ENCODE measurements around the gene PRRG2. TPM values are rescaled to one million over a fixed set of nuclear protein-coding genes. Genes with fewer than 3 reads are reported as not detected.

The PRRG2 gene
- total and polyA plus RNA-seq, 9 of the 15 experiments (the other 6 are each of a cell fraction or from before 2014, with no cell fraction given), result 0.06 to 1.1 (median 0.33) TPM

GRCh38 chr19:49594157-49594992 is 13.3 kb downstream of the PRRG2 start:
- Histone ChIP-seq H3K27ac (ENCODE audit: extremely low read depth, low read depth, low read length) (peak overlapping the region; percentile 58; the same call in 2 of the 3 replicates), H3K36me3 (ENCODE audit: control insufficient read depth, insufficient read depth, low read length) (peaks cover 54% of the 10 kb centered on the region), H3K27me3 (ENCODE audit: control insufficient read depth in 2 of 2, insufficient read depth in 2 of 2, low read length in 2 of 2) (no peaks in the 10 kb centered on the region), H4K20me1 (replicated peaks; ENCODE audit: control insufficient read depth, insufficient read depth, low read length) (peaks cover 6% of the 10 kb centered on the region; the same call in 1 of the 2 replicates), H3K9ac (ENCODE audit: insufficient read depth in 1 of 2, low read depth in 2 of 2, low read length in 2 of 2) (peak overlapping the region in 1 of 2 experiments; percentile 35; a peak in 1 of 4 replicates), H2AFZ (ENCODE audit: low read depth, low read length) (no peak overlapping the region), H3K9me1 (ENCODE audit: control insufficient read depth, insufficient read depth, low read length) (peaks cover 3% of the 10 kb centered on the region), H3K9me3 (replicated peaks; ENCODE audit: control insufficient read depth, insufficient read depth, low read depth, low read length) (no peaks in the 10 kb centered on the region), H3K4me3 (no peak overlapping the region), H3K4me2 (ENCODE audit: insufficient read depth, low read length) (peak overlapping the region; percentile 79; the same call in 1 of the 2 replicates), H3K4me1 (replicated peaks in 1 of 2; ENCODE audit: control insufficient read depth in 2 of 2, insufficient read depth in 2 of 2, low read length in 2 of 2) (peaks cover 10 to 55% of the 10 kb centered on the region in 2 experiments; a peak in 4 of 5 replicates), H3K79me2 (ENCODE audit: control insufficient read depth, insufficient read depth, low read length) (peaks cover 45% of the 10 kb centered on the region)
- intact Hi-C loops (cut with micrococcal nuclease) (loop anchor here (5.0 kb wide), 2 partner anchors 168 to 437 kb away; partner anchors contain the start of genes HRC, TRPM4 and TSKS), in situ Hi-C loops (cut with MboI) (no loop called here)
- TF ChIP-seq ZNF512 (tag; IDR thresholded peaks at IDR 0.05) (0 out of 2 replicates have a peak, but pooled peaks have one; percentile 23), GATAD2B (IDR thresholded peaks at IDR 0.05; ENCODE audit: borderline replicate concordance) (no peak), IFI16 (CRISPR knock-in tag; IDR thresholded peaks at IDR 0.05) (no peak), POLR2G (IDR thresholded peaks at IDR 0.05; ENCODE audit: low read depth, low read length) (peak; percentile 43; the same call in 1 of the 2 replicates)
- CTCF ChIA-PET (ENCODE audit: low intra/inter-chr PET ratio), result no interaction called here
- no TSS peak for BruUV-seq (replicated peaks)
- peak in 3 of 4 experiments; percentile 1 to 17 (median 16) for DNase-seq (ENCODE audit: extremely low read depth in 1 of 4, low spot score in 3 of 4)
- POLR2A ChIA-PET, result interaction anchor here (0.6 to 1.5 kb wide), 2 partner anchors 47 to 286 kb away, joined by 3 to 6 read pairs; partner anchors contain the start of gene SCAF1
- no peak for FAIRE-seq
- 91% methylated on average over 23 of the region's 35 CpGs for WGBS (ENCODE audit: insufficient coverage, low coverage, missing lambda C conversion rate)
- ATAC-seq, result no peak
